NCI-H2029 (cell line): ENCODE results near the gene CUX1.

Experiments
- DNase-seq: peaks from one replicate; lab custom pipeline; 2025; lab: John Stamatoyannopoulos, UW

CUX1 gene

DNA sequence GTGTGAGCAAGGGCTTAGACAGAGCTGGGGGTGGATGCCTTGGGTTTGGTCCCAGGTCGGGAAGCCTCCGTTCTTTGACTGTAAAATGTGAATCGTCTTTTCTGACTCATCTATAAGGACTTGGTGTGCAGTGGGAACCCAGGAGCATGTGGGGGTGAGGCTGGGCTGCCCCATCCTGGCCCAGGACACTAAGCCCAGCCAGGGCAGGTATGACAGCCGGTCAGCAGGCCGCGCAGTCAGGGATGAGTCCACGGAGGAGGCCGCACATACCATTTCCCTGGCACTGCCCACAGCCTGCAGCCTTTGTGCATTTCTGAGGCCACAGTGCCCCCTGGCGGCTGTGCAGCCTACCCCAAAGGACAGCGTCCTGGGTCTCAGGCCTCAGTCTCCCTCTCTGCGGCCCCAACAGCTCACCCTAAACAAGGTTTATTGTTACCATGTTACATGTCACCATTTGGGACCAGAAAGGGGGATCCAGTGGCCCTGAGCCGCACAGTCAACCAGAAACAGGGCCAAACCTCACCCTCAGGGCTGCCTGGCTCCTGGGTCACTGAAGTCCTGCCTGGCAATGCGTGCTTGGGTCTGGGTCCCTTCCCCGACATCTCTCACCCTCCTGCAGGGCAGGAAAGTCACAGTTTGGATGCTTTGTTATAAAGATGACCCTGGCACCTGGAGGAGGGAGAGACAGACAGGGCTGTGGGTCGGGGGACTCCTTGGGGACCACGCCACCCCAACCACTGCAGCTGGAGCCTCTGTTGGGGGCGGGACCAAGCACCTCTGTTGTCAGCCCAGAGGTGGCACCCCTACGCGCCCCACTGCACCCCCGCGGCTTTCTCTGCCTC, 454.9 kb downstream of the CUX1 start:
- peak; percentile 41 for DNase-seq

DNA sequence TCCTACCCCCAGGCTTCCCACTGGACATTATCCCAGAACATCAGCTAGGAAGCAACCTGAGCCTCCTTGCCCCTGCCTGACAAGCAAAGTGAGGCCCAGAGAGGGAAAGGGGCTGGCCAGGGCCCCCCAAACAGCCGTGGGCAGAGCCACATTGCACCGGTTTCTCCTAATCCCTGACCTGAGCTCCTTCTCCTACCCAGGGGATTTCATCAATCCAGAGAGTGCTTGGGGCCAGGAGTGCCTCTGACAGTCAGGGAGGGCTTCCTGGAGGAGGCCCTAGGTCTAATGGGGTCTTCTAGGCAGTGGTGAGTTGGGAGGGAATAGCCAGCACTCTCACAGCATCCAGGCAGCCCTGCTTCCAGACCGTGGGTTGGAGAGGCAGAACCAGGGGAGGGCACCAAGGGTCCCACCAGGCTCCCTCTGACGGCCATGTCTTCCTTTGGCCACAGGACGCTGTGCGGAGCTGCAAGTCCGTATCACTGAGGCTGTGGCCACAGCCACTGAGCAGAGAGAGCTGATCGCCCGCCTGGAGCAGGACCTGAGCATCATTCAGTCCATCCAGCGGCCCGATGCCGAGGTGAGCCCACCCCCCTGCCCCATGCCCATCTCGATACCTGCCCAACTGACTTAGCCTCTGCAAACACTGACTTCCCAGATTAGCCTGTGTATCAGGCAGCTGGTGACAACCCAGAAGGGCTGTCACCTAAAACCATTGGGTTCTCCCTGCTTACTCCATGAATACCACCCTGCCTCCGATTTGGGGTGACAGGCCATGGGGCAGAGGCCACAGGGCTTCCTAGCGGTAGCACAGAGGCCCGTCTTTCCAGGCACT, 455.7 kb downstream of the CUX1 start:
- no peak for DNase-seq

DNA sequence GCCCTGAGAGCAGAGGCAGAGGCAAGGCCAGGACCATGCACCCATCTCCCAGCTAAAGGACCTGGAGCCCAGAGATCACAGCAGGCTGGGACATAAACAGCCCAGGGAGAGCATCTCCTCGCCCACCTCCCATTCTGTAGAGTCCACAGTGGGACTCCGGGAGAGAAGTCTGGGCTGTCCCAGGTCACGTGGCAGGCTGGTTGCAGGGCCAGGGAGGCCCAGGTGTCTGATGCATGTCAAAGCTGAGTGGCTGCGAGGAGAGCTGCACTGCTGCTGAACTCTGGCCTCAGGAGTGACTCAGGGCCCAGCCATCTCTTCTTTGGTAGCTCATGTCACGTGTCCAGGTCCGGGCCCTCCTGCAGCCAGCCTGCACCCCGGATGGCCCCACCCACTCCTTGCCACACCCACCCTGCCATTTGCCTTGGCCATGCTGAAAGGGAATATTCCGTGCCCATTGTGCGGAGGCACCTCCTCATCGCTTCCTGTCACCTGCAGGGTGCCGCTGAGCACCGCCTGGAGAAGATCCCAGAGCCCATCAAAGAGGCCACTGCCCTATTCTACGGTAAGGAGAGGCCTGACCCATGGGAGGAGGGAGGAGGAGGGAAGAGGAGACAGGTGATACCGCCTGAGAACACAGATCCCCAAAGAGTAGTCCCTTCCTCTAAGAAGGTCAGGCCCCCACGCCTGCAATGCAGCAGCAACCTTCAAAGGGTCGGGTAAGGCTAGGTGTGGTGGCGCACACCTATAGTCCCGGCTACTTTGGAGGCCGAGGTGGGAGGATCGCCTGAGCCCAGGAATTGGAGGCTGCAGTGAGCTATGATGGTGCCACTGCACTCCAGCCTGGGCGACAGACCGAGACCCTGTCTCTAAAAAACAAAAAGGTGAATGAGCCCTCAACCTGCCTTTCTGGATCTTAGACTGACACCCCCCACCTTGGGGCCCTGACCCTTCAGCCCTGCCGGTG, 456.6 kb downstream of the CUX1 start:
- peak; percentile 51 for DNase-seq

DNA sequence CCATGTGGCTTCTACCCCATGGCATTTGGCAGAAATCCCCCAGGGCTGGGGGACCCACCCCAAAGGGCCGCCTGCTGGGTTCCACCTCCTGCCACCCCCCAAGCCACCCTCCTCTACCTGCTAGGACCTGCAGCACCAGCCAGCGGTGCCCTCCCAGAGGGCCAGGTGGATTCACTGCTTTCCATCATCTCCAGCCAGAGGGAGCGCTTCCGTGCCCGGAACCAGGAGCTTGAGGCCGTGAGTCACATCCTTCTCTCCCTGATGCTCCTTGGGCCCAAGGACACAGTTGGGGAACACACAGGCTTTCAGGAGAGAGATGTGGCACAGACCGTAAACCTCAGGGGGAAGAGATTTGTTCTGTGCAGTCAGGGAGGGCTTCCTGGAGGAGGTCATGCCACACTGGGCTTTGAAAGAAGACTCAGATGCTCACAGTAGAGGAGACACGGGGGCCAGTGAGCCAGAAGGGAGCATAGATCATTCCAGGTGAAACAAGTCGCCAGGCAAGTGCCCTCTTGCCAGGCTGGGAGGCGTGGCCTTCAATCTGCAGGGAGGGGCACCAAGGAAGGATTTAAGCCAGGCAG, 457.8 kb downstream of the CUX1 start:
- DNase-seq = no peak

DNA sequence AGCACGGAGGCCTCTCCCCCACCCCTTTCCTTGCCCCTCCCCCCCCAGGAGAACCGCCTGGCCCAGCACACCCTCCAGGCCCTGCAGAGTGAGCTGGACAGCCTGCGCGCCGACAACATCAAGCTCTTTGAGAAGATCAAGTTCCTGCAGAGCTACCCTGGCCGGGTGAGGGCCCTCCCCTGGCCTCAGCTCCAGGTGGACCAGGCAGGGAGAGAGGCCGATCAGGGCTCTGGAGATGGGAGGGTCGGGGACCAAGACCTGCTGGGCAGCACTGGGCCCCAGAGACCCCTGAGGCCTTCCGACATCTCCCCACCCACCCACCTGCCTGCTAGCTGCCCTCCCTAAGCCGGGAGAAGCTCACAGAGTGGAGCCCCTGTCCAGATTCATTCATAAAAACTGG, 460.5 kb downstream of the CUX1 start:
- no peak for DNase-seq

DNA sequence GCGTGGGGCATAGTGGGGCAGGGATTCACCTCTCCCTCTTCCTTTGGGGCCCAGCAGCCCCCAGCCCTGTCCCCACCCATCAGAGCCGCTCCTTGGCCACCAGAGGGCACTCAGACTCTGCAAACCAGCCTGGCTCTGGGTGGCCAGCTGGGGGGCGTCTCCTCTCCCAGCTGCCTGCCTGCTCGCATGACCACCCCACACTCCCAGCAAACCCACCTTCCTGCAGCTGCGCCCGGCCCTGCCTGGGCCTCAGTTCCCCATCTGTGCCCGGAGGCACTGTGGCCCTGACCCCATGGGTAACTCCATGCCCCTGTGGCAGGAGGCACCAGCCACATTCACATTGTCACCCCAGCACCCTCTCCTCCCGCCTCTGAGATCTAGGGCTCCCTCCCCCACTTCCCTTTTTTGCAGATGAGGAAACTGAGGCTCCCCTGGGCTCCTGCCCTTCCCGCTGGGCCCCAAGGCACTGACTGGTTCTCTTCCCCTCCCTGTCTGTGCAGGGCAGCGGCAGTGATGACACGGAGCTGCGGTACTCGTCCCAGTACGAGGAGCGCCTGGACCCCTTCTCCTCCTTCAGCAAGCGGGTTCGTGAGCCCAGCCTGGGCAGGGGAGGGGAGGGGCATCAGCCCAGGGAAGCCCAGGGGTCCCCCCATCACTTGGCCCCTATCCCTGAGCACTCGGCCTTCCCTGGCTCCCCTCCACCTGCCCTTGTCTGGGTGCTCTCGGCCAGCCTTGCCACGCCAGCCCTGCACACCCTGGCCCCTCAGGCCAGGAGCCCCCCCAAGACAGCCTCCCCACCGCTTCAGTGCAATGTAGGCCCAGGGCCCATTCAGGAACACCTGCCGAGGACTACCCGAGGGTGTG, 462.3 kb downstream of the CUX1 start:
- DNase-seq = no peak

DNA sequence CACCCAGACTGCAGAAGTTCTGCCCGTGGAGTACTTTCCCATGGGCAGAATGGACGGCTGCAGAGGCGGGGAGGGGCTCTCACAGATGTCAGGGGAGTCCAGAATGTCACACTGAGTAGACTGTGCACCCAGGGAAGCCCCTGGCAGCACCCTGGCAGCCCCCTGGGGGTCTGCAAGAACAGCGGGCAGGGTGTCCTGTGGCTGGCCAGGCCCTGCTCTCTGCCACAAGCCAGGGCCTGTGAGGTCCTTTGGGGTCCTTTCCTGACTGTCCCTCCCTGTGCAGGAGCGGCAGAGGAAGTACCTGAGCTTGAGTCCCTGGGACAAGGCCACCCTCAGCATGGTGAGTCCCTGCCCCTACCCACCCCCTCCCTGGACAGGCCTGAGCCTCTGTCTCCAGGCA, 463.1 kb downstream of the CUX1 start:
- no peak for DNase-seq

DNA sequence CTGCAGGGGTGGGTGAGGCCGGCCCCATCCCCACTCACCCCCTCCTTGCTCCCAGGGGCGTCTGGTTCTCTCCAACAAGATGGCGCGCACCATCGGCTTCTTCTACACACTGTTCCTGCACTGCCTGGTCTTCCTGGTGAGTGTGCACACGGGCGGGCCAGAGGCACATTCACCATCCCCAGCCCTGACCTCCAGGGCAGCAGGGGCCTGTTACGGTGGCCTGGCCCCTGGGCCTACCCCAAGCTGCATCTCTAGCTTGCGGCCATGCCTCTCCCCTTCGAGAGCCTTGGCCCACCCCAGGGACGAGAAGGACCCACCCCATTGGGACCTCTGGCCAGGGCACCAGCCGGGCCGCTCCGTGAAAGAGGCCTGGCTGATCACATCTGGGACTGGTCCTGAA, 464.4 kb downstream of the CUX1 start:
- no peak for DNase-seq

DNA sequence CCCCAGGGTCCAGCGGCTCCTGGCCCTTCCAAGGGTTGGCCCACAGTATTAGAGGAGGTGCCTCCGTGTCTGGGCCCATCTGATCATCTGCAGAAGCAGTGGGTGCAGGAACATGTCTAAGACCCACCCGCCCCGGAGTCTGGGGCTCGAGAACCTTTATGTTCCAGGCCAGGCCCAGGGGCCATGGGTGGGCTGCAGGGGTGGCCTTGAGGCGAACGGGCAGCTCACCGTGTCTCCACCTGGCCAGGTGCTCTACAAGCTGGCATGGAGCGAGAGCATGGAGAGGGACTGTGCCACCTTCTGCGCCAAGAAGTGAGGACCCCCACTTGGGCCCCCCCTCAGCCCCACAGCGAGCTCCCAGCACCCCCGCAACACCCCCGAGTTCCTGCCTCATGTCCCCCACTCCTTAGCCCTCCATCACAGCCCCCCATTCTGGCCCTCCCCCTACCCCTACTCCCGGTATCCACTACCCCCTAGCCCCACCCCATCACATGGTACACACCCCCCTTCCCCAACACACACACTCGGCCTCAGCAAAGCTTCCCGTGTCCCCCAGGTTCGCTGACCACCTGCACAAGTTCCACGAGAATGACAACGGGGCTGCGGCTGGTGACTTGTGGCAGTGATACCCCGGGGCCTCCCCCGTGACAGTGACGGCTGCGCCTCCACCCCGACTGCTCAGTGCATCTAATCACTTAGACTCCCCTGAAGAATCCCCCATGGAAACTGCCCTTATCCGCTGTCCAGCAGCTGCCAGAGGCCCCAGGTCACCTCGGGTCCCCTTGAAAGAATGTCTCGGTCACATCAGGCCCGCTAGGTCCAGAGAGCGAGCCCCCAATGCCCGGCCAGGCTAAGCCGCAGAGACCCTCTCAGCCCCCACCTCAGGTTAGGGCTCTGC, 465.3 kb downstream of the CUX1 start:
- DNase-seq = no peak

DNA sequence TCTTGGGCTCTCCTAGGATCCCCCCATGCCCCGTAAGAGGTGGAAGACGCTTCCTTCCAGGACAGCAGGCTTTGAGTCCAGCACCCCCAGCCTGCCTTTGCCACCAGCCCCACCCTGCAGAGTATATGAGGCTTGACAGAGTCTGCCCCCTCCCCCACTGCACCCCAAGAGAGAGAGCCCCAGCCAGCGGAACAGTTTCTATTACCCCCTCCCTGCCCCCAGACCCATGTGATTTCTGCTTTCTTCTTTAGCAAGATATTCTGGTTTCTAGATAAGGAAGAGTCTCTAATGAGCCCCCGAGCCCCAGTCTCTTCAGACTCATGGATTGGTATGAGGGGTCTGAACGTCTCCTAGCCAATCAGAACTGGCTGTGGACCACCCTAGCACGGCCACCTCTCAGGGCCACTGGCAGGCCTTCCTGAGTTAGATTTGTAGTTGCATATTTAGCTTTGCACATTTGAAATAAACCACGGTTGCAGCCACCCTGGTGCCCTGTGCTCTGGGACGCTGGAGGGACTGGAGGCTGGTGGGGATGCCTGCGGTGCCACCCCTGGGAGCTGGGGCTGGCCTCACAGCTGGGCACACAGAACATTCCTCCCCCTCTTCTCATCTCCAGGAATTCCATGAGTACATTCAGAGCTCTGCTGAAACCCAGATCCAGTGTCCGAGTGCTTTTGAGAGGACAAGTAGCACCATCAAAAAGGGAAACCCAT, 466.2 kb downstream of the CUX1 start:
- no peak for DNase-seq

DNA sequence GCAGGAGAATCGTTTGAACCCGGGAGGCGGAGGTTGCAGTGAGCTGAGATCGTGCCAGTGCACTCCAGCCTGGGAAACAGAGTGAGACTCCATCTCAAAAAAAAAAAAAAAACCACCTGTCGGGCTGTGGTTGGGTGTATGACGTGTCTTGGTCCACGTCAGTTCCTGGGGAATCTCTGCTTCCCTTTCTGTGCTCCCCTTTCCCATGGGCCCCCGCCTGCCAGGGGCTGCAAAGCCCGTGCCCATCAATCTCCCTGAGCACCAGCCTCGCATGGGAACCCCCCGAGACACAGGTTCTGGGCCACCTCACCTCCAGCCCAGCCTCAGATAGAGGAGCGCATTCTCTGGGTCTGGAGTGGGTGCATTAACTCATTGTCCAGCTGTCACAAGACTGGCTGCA, 467.0 kb downstream of the CUX1 start:
- no peak for DNase-seq

DNA sequence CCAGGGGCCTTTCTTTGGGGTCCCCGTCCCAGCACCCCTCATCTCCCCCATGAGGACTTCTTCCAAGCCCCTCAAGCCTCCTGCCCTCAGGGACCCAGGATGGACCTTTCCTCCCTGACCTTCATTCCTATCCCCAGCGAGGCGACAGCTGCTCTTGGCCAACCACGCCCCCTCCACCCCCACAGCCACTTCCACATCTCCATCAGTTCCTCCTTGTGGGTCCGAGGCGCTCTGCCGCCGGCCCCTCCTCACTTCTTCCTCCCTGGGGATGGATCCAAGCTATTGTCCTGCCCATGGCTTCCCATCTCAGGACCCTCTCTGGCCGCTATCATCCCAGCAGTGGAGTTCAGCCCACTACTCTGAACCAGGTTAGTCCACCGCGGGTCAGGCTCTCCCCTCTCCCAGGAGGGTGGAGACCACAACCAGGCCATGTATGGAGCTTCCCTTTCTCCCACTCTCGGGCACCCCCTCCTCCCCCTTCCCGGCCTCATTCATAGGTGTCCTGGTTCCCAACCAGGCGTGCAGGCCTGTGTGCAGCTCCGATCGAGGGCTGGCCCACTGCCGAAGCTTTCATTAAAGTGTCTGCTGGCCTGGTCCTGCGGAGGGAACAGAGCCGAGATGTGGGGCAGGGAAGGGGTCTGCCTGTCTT, 467.6 kb downstream of the CUX1 start:
- no peak for DNase-seq

DNA sequence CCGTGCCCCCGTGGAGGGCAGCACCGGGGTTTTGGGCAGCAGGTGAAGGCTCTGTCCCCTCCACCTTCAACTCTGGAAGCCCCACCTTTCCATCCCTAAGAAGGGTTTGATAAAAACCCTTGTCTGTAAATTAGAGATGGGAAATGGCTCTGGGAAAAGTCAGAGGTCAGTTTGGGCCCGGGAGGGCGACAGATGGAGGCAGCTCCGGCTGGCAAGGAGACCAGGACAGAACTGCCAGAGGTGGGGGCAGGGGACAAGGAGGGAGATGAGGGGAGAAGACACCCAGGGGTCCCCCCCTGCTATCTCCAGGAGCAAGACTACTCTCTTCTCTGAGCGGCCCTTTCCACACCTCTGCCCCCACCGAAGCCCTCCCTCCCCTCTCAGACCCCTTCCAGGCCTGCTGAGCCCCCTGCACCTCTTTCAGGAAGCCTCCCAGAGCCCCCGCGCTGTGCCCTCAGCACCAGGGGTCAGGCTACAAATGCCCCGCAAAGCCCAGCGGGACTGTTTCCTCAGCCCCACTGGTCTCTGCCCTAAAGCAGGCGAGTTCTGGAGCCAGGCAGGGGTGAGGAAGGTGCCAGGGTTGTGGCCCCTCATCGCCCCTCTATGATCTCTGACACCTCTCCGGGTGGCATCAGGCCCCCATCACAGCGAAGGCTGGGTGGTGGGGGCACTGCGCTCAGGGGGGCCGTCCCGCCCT, 468.3 kb downstream of the CUX1 start:
- DNase-seq = no peak

DNA sequence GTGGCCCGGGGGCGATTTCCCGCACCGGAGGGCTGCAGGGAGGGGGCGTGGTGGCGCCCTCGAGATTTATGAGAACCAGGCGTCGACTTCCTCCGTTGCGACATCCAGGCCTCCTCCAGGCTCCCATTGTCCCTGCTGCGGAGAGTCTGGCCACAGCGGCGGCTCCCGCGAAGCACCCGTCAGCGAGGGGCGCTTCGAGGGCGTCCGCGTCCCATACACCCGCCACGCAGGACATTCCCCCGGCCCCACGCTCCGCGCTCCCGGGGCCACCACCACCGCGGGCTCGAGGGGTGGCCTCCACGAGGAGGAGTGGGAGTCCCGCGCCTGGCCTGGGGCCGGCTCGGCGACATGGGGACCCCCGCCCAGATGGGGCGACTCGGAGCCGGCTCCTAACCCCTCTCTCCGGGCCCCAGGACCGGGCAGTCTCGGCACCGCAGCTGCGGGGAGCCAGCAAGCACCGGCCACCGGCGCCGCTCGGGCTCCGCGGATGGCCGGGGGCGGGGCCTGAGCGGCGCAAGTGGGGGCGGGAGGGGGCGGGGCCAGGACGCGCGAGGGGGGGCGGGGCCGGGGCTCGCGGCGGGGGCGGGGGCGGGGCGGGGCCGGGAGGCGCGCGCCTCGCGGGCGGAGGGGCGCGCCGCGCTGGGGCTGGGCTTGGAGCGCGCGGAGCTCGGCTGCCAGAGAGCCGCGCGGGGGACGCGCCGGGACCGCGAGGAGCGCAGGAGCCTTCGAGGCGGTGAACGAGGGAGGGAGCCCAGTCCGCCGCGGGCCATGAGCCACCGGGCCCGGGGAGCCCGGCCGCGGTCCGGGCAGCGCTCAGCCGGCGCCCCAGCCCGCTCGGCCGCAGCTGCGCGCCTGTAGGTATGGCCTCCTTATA, 469.0 kb downstream of the CUX1 start, which contains the start of gene SH2B2:
Gene SH2B2, plus strand, starts transcription at position 632 of the 874 bp plus-strand sequence. CDS start 13,683 bp downstream, outside the sequence.
- peak; percentile 61 for DNase-seq

DNA sequence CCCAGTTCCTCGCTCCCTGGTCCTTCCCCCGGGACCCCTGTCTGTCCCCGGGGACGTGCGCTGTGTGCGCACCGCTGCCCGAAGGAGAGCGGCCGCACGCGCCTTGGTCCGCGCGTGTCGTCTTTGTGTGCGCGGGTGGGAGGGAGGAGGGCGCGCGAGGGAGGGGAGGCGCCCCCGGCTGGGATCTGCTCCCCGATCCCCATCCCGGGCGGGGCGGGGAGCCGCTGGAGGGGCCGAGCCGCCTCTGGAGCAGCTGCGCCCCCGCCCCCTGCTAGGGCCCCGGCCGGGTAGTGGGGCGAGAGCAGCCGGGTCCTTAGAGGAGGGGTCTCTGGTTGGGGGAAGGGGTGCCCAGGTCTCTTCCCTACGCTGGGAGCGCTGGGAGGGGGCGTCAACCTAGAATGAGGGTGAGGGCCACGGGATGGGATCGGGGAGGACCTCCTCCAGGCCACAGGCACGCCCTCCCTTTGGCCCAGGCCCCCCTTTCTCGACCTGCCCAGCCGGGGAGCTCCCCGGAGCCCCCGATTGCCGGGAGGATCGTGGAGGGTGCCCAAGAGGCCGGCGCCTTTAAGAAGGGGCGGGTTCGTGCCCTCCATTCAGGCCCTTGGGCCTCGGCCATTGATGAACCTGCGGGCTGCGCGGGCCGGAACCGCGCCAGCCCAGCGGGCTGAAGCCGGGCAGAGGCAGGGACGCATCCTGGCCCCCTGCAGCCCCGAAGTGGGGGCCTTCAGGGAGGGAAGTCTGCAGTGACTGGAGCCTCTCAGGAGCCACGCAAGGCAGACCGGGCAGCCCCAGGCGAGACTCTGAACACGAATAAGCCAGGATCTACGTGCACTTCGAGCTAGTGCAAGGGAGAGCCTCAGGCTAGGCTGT, 469.9 kb downstream of the CUX1 start:
- DNase-seq = no peak

DNA sequence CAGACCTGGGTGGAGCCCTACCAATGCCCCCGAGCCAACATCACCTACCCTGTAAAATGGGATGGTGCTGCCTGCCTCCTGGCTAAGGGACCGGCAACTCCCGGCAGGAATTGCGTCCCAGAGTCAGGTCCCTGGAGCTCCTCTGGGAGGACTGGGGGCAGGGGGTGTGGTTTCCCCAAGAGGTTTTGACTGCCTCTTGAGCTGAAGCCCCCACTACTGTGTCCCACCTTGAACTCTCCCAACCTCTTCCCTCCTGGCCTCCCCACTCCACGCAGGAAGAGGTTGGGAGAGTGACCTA, 470.5 kb downstream of the CUX1 start:
- no peak for DNase-seq
